ENCODE measurements around the gene CCDC148.

- TF ChIP-seq POLR2A (IDR thresholded peaks at IDR 0.05; ENCODE audit: low read length) (no peak), GATA1 (IDR thresholded peaks at IDR 0.05; ENCODE audit: low read depth, low read length) (no peak)
Measured at GRCh38 chr2:158486970-158487325, 30.4 kb upstream of the CCDC148 start.

All from erythroblast (primary cell).